Right hindlimb (tissue), 1 donor: ENCODE measurements around the gene POP4.
"Not testable (repeated sequence)": the region's sequence is repeated elsewhere in the genome, so short reads cannot be mapped to it uniquely, and the experiment has no call there.

Experiments
- DNase-seq: peaks from one replicate; pipeline ENCODE4 v3.0.0-alpha.2; 2018

Gene POP4

GRCh38 chr19:29614046-29614445 is 8.0 kb downstream of the POP4 start:
- DNase-seq: no peak

- DNase-seq: no peak
Measured at GRCh38 chr19:29614780-29615179, 8.7 kb downstream of the POP4 start.

- DNase-seq: no peak
Measured at GRCh38 chr19:29615891-29616425, 9.9 kb downstream of the POP4 start.

GRCh38 chr19:29616541-29616940 is 10.5 kb downstream of the POP4 start:
- no peak for DNase-seq

- DNase-seq: no peak
Measured at GRCh38 chr19:29617366-29618266, 11.5 kb downstream of the POP4 start.

GRCh38 chr19:29618434-29618833 is 12.4 kb downstream of the POP4 start:
- no peak for DNase-seq

- DNase-seq: no peak
Measured at GRCh38 chr19:29618871-29619270, 12.8 kb downstream of the POP4 start.

GRCh38 chr19:29620931-29621351 is 14.9 kb downstream of the POP4 start:
- DNase-seq: no peak

- no peak for DNase-seq
Measured at GRCh38 chr19:29622166-29623070, 16.3 kb downstream of the POP4 start.

- no peak for DNase-seq
Measured at GRCh38 chr19:29623726-29624488, 17.8 kb downstream of the POP4 start.

GRCh38 chr19:29624489-29625185 is 18.6 kb downstream of the POP4 start:
- no peak for DNase-seq

- no peak for DNase-seq
Measured at GRCh38 chr19:29625186-29625651, 19.1 kb downstream of the POP4 start.

- DNase-seq: no peak
Measured at GRCh38 chr19:29626386-29626785, 20.3 kb downstream of the POP4 start.

GRCh38 chr19:29626832-29627231 is 20.7 kb downstream of the POP4 start:
- DNase-seq: not testable (repeated sequence)

- DNase-seq: no peak
Measured at GRCh38 chr19:29628661-29629385, 22.7 kb downstream of the POP4 start.

GRCh38 chr19:29629836-29630534 is 23.9 kb downstream of the POP4 start:
- no peak for DNase-seq

GRCh38 chr19:29630655-29631054 is 24.6 kb downstream of the POP4 start:
- DNase-seq: no peak

- no peak for DNase-seq
Measured at GRCh38 chr19:29631450-29631849, 25.4 kb downstream of the POP4 start.

- no peak for DNase-seq
Measured at GRCh38 chr19:29634002-29634401, 27.9 kb downstream of the POP4 start.

GRCh38 chr19:29634423-29635130 is 28.5 kb downstream of the POP4 start:
- DNase-seq: no peak
